Fibroblast of the conjunctiva (primary cell): Measurements from ENCODE around the gene TAF1D.

Experiments
- DNase-seq: peaks from one replicate; pipeline ENCODE4 v3.0.0-alpha.2; 2010; ENCODE audit warnings: low read depth

Gene TAF1D

GRCh38 chr11:93720522-93720921 lies 20.8 kb downstream of the TAF1D start:
- DNase-seq = no peak

- no peak for DNase-seq
These were observed 22.0 kb downstream of the TAF1D start for GRCh38 chr11:93719310-93719709.

GRCh38 chr11:93718057-93718563 lies 23.2 kb downstream of the TAF1D start:
- DNase-seq = no peak

- no peak for DNase-seq
These were observed 23.8 kb downstream of the TAF1D start for GRCh38 chr11:93717501-93717900.

- no peak for DNase-seq
These were observed 25.4 kb downstream of the TAF1D start for GRCh38 chr11:93715797-93716396.

GRCh38 chr11:93712678-93713077 lies 28.6 kb downstream of the TAF1D start:
- DNase-seq = no peak

GRCh38 chr11:93710239-93710638 lies 31.1 kb downstream of the TAF1D start:
- no peak for DNase-seq

GRCh38 chr11:93704237-93704636 lies 37.1 kb downstream of the TAF1D start:
- no peak for DNase-seq

GRCh38 chr11:93700830-93701229 lies 40.5 kb downstream of the TAF1D start:
- no peak for DNase-seq

GRCh38 chr11:93697611-93698010 lies 43.7 kb downstream of the TAF1D start:
- DNase-seq = no peak

- no peak for DNase-seq
These were observed 46.7 kb downstream of the TAF1D start for GRCh38 chr11:93694557-93694956.

GRCh38 chr11:93694109-93694508 lies 47.2 kb downstream of the TAF1D start:
- no peak for DNase-seq

GRCh38 chr11:93689240-93689639 lies 52.1 kb downstream of the TAF1D start:
- DNase-seq = no peak

GRCh38 chr11:93686812-93687211 lies 54.5 kb downstream of the TAF1D start:
- DNase-seq = peak; percentile 26

- no peak for DNase-seq
These were observed 55.1 kb downstream of the TAF1D start for GRCh38 chr11:93686226-93686625.
